GM19438 (cell line): ENCODE results near the gene CAMK1D.
A peak's percentile ranks its signal among the peaks of the same experiment; 100 is the strongest.

Experiments
- ATAC-seq: cut with Tn5 transposase; IDR thresholded peaks from one replicate; pipeline ENCODE4 v1.9.1; 2021; ENCODE audit warnings: low read depth; ENCODE audit not compliant: unreplicated experiment

The CAMK1D gene

DNA sequence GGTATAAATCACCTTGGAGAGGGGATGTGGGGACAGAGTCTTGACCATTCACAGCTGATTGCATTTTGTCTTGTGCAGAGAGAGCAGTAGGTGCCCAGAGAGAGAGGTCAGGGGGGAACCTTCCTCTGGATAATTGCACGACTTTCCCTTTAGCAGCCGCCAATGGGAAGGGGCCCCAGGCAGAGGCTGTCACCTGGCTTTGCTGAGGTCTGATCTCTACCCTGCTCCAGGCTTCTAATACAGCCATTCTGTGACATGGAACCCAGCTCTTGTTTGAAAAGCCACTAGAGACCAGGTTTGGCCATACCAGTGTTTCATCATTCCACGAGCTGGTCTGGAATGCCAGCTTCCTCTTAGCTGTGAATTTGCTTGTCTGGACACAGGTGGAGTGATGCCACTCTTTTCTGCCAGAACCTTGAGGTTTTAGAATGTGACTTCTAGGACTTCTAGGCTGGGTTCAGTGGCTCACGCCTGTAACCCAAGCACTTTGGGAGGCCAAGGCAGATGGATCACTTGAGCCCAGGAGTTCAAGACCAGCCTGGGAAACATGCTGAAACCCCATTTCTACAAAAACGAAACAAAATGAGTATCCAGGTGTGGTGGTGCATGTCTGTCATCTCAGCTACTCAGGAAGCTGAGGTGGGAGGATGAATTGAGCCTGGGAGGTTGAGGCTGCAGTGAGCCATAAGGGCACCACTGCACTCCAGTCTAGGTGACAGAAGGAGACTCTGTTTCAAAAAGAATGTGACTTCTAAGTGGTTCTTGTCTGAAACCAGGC lies 159.9 kb downstream of the CAMK1D start:
- peak; percentile 58 for ATAC-seq

DNA sequence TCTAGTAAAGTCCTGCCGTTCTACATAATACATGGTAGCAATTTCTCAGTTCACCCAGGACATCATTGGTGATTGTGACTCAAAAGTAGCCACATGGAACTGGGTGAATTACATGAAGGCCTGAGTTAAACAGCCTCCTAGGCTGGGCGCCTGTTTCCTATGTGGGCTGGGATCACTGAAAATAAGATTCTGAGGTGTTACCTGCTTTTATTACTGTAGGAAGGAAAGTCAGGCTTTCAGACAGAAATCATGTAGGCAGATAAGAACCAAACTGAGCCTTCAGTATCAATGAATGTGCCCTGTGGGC lies 160.4 kb downstream of the CAMK1D start:
- peak; percentile 13 for ATAC-seq

- no peak for ATAC-seq
Measured at GRCh38 chr10:12510501-12510941, 161.2 kb downstream of the CAMK1D start.

DNA sequence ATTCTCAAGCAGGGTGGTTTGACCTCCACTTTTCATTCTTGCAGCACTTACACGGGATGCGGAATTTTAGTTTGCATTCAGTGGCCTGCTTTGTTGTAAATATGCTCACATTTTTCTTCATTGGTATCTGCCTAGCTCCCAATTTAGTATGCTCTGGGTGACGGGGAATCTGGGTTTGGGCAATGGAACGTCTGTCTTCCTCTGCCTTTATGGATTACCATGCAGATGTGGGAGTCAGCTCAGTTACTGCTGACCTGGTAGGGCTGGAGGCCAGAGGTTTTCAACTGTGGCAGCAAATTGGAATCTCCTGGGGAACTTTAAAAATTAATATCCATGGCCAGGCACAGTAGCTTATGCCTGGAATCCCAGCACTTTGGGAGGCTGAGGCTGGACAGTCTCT lies 161.6 kb downstream of the CAMK1D start:
- no peak for ATAC-seq

DNA sequence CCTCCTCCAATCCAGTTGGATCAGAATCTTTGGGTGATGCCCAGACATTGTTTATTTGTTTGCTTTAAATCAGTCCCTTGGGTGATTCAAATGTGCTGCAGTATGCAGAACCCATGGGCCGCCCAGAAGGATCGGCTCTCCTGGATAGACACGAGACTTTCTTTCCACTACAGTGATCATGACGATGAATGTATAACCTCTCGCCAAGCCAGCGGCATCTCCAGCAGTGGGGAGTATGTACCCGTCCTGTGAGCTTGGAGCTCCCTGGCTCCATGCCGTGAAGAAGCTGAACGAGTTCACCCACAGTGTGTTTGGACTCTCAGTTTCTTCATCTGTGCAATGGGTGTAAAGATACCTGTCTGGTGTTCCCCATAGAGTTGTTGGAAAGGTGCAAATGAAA lies 162.3 kb downstream of the CAMK1D start:
- no peak for ATAC-seq

DNA sequence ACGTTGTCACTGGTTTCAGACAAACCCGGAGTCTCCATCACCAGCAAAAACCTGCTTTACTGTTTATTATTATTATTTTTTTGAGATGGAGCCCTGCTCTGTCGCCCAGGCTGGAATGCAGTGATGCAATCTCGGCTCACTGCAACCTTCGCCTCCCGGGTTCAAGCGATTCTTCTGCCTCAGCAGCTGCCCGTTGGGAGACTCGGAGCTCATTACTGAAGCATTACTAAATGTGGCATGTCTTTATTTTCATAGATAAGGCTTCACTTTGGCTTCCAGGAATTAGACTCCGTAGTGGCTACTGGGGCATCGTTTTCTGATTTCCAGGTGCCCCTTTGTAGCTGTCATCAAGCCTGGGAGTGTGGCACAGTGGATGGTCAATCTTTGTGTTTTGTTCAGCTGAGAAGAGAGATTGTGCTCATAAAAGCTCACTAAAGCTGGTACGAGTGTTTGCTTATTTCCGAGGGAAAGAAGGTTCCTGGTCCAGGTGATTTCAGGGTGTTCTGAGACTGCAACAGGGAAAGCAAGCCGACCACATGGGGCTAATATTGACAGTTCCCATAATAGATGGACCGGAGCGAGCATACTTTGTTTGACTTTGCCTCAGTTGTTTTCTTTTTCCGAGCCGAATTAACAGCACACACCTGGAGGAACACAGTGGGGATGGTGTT lies 163.1 kb downstream of the CAMK1D start:
- ATAC-seq: no peak

DNA sequence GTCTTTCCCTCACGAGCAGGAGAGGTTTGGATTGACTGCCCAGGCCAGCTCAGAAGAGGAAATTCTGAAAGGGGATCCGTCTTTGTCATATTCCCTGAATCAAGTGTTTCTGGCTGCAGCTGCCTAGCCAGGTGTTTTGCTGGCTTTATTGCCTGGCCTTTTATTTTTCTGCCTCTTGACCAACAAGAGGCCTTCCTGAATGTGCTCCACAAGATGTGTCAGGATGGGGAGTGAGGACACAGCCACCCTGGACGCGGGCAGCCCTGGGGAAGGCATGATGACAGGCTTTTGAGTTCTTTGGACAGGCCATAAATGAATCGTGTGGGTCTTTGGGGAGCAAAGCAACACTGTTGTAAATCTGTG lies 163.6 kb downstream of the CAMK1D start:
- no peak for ATAC-seq

DNA sequence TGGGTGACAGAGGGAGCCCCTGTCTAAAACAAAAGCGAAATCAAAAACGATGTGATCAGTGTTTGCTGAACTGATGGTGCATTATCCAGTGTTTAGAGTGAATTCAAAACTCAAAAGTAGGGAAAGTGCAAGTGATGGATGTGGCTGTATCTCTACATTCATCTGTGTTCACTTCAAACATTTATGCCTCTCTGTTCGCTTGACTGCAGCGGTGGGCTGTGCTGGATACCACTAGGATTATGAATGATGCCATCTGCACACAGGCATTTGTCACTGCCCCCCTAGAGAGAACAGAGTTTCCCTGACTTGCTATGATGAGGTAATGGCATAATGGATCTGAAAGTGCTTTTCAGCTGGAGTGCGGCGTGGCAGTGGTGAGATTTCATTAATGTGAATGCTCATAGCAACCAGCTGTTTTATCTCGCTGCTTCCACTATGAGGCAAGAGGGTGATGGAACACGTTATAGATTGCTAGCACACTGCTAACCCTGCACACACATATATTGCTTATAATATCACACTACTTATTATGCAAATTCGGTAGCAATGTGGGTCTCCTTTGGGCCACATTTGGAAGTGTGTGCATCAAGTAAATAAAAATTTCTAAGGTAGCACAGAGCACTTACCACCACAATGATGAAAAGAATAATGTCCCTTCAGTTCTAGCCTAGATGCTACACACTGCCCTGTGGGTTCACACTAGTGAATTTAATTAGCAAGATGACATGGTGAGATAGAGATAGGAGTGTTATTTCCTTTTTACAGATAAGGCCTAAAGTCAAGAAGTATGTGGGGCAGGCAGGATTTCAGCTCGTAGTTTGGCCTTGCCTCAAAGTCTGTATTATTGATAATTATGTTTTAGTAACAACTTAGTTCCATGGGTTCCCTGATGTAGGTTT lies 164.7 kb downstream of the CAMK1D start:
- ATAC-seq: no peak

DNA sequence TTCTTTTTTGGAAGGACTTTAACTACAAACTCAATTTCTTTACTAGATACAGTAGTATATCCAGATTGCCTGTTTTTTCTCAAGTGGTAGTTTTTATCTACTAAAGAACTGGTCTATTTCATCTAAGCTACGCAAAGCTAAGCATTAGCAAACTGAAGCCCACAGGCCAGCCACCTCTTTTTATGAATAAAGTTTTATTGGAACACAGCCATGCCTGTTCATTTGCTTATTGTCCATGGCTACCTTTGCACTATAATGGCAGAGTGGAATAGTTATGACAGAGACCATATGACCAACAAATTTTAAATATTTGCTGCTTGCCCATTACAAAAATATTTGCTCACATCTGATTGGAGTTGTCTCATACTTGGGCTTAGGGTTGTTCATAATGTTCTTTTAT lies 168.7 kb downstream of the CAMK1D start:
- ATAC-seq: no peak

- ATAC-seq: no peak
Measured at GRCh38 chr10:12521423-12521822, 172.1 kb downstream of the CAMK1D start.

- no peak for ATAC-seq
Measured at GRCh38 chr10:12526311-12526710, 177.0 kb downstream of the CAMK1D start.

DNA sequence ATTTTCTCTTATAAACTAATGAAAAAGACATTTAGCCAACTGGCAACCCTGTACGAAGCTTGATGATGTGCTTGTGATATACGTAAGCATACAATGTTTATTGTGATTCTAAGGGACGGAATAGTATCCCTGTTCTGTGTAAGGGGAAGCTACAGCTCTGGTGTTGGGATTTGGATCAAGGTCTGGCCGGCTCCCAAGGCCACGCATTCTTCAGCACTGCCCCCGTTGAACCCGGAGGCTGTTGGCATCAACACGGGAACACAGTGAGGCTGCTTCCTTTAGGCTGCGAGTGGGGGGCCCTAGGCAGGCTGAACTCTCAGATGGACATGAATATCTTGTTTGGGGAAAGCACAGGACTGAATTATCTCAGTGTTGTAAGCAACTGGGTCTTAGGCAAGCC lies 180.6 kb downstream of the CAMK1D start:
- ATAC-seq: no peak

GRCh38 chr10:12531305-12532220 lies 182.2 kb downstream of the CAMK1D start:
- ATAC-seq: no peak

DNA sequence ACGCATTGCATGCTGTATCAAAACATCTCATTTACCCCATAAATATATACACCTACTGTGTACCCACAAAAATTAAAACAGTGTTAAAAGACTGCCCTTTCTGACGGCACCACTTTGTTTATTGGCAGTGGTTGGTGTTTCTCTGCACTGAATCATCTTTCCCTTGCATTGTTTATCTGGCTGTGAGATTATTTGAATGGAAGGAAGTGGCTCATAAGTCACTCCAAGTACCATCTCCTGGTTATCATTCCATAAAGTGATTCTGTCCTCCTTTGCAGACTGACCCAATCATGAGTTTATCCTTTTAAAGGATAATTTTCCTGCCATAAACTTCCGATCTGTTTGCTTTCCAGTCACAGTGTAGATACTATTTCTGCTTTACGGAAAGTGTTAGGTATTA lies 183.8 kb downstream of the CAMK1D start:
- no peak for ATAC-seq

GRCh38 chr10:12533723-12534122 lies 184.4 kb downstream of the CAMK1D start:
- no peak for ATAC-seq

- no peak for ATAC-seq
Measured at GRCh38 chr10:12534824-12535223, 185.5 kb downstream of the CAMK1D start.

GRCh38 chr10:12535656-12536055 lies 186.3 kb downstream of the CAMK1D start:
- ATAC-seq: no peak

GRCh38 chr10:12538491-12538995 lies 189.2 kb downstream of the CAMK1D start:
- ATAC-seq: no peak

GRCh38 chr10:12539350-12540164 lies 190.2 kb downstream of the CAMK1D start:
- ATAC-seq: no peak
